Mesenteric fat pad (tissue), 1 donor: ENCODE data around the gene FOXC1. TPM values are rescaled to one million over a fixed set of nuclear protein-coding genes. Genes with fewer than 3 reads are reported as not detected.
A peak's percentile ranks its signal among the peaks of the same experiment; 100 is the strongest.

Experiments used
- DNase-seq: peaks from one replicate; pipeline ENCODE4 v3.0.0-alpha.2; 2020; ENCODE audit warnings: low spot score
- total RNA-seq: library from RNA; stranded (reverse); fragmentation: NEBNext Ultra II Directional; extraction: Animal tissue kit (Norgen Biotek cat#: 25700); gene quantifications from one replicate; pipeline ENCODE4 v1.2.1, GENCODE V29; 2021
- donor health status: DM: yes; HTN: yes; CAD: no.

Gene FOXC1
- total RNA-seq, 1 donor from 2014 or later, result 7.6 TPM

DNA sequence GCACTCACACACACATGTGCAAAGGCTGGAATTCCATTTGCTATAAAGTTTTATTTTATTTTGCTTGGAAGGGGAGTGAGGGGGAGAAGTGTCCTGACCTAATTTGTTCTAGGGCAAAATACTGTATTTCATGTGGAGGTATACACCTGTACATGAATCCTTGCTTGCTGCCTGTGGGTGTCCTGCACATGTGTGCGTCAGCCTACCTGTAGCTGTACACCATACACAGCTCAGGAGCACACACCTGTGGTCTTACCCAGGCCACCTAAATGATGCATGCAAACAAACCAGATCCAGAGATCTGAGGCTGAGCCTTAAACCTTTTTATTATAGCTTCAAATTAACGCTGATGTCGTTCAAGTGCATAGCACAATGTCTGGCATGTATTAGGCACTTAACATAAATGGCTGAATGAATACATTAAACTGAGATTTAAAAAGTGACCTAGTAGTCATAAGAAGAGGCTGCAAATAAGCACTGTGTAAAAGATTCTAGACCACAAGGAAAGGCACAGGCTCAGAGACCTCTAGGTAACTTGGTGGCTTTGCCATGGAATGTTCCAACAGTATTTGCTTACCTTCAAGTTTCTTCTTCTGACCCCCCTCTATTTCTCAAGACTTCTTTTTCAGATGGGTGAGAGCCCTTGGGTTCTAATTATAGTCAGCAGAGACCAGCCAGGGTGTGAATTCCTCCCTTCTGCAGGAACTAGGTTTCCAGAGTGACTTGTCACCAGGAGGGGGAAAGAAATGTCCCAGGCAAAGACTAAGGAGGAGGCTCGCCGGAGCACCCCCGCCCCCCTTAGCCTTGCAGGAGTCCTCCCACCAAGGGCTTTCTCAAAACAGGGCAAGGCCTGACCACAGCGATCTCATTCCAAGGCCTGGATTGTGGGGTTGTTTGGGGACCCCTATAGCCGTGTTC is 13.4 kb downstream of the FOXC1 start:
- DNase-seq, result peak; percentile 45

- no peak for DNase-seq
Observed at GRCh38 chr6:1623769-1624057, 14.0 kb downstream of the FOXC1 start.

DNA sequence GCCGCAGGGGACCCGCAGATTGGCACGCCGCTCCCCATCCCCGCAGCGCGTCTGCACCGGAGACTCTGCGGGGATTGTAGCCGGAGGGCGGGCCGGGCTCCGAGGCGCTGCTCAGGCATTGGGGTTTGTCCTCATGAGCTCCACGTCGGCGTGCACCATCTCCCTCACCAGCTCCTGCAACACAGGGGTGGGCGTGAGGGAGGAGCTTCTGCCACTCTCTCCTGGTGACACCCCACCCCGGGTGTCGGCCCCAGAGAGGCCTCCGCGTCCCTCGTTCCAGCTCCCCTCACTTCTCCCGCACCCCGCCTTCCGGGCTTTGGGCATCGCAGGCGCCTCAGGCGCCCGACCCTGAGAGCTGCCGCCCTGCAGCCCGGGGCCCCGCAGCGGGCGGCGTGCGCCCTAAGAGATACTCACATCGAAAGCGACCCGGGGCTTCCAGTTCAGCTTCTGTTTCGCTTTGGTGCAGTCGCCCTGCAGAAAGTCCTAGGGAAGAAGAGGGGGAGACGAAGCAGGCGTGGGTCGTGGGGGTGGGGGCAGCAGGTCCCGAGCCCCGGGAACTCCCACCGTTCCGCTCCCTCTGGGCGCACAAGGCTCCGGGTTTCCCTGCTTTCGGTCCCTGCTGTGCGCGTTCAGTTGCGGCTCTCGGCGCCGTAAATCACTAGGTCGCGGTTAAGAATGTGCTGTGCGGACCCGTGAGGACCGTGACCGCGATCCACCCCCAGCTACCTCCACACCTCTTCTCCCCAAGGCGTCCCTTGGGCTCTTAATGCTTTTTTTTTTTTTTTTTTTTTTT is 14.5 kb downstream of the FOXC1 start:
- DNase-seq, result no peak

- DNase-seq, result no peak
Observed at GRCh38 chr6:1624851-1625781, 15.4 kb downstream of the FOXC1 start.

DNA sequence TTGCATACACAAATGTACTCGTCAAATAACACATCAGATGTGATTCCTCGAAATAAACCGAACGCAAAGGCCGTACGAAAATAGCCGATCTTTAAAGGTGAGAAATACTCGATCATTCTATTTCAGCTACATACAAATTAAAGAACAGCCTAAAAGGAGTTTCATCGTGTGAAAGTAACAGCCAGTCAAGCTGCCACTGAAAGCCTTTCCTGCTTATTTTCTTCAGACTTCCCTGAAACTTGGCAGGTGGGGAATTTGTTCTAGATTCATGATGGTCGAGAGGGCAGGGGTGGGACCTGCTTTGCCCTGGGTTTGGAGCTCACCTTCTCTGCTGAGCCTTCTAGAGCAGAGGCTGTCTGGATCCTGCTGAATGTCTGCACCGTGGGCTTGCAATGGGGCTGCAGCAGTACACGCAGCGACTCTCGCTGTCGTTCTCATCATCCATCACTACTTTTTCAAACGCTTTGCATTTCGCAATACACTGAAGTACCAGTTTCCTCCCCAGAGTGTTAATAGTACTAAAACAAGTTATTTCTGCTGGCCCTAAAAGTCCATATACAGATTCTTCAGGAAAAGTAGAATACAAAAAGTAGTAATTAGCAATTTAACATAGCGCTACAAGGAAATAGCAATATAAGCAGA is 16.2 kb downstream of the FOXC1 start:
- DNase-seq, result no peak

DNA sequence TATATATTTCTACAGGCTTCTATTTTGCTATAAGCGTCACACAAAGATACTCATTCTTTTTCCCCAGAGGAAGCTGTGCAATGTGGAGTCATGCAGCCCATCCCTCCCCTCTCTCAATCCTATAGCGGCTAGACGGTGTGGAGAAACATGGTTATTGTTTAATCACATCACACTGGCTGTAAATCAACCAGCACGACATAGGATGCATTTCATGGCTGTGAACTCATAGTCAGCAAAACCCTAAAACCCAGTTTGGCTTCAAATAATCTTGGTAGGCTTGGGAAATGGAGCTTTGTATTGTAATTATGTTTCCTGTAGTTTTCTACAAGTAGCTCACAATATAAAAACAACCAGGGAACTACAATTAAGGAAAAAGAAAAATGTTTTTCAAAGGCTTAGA is 16.8 kb downstream of the FOXC1 start:
- DNase-seq, result no peak

DNA sequence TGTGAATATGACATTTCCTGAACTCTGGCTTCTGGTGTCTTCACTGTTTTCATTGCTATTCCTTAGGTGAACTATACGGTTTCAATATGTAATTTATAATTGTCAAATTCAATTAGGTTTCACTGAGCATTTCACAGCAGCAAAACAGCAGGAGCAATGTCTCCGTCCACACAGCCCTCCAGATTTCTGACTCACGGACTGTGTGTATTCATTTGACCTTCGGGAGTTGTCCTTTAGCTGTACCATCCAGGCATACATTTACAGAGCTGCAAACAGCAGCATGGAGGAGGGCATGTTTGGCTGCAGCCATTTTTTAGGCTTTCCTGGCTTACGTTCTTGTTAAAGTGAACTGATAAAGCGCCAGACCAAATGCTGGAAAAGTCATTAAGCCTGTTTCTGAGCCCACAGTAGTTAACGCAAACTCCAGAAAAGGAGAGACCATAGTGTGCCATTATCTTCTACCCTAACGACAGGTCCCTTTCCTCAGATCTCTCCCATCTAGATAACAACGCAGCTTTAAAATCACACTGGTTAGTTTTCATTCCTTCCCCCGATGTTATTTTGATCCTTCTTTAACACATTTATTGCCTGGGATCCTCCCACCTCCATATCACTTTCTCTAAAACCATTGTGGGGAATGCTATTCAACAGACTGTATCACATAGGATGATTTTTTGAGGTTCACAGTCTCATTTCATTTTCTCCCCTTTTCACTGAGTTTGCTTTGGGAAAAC is 18.3 kb downstream of the FOXC1 start:
- peak; percentile 45 for DNase-seq

DNA sequence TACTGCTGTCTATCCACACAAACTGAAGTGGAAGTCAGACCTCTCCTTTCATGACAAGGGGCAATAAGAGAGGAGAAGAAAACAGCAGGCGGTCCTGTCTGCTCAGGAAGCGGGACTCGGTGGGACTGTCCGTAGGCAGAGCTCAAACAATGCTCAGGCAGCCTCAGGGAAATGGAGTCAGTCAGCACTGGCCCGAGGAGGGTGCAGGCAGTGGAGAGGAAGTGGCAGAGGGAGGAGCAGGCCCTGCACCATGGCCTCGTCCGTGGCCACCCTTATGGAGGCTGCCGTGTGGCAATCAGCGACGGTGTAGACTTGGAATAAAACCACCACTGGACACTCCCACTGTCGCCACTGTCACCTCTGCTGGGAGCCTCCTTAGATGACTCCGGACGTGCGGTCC is 19.6 kb downstream of the FOXC1 start:
- DNase-seq, result peak; percentile 68

DNA sequence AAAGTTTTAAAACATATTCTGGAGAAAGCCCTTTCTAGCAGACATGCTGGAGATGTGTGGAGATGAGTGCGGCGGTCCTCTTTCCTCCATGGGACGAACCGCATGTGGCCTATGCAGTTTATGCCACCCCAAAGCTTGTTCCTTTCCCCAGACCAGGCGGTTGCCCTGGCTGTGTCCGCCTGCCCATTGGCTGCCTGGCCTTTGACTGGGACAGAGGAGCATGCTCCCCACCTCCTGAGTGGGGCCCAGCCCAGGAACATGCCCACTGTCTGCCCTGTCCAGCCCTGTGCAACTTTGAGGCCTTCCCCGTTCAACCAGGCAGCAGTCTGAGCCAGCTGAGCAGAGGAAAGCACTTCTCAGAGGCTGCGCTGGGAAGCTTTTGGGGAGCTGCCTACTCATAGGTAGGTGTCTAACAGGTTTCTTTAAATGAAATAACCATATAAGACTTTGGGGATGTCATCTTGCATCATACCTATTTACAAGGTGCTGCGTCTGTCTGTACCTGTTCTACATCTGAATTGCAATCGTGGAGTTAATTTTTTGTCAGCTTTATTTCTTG is 20.6 kb downstream of the FOXC1 start:
- DNase-seq, result peak; percentile 82

DNA sequence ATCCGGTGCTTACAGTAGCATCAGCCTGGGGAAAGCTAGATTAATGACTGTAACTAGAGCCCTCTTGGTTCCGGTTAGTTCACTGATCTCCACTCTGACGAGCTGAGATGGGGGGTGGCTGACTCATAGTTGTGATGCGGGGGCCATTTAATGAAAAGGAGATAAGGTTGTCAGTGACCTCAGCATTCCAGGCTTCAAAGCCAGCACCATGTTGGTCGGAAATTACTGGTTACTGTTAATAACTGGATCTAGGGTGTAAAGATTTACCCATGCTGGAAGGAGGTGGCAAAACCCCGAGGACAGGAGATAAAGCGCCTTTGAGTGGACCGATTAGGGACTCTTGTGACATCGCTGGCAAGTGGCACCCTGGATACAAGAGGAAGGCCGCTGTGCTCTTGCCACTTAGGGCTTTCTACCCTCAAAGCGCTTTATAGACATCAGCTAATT is 21.1 kb downstream of the FOXC1 start:
- no peak for DNase-seq

DNA sequence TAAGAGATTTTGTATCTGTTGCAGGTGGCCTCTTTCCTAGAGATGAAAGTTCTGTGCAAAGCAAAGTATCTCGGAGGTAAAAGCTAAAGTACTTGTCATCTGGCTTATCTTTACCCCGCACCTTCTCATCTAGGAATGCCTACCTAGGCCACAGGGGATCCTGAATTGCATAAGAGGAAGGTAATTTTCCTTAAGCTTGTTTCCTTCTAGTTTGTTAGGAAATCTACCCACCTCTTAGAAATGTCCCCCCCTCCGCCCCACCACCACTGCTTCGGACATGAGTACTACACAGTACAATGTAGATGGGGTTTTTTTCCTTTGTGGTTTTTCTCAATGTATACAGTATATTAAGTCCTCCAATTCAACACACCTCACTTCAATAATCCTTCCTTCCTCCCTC is 21.5 kb downstream of the FOXC1 start:
- no peak for DNase-seq

DNA sequence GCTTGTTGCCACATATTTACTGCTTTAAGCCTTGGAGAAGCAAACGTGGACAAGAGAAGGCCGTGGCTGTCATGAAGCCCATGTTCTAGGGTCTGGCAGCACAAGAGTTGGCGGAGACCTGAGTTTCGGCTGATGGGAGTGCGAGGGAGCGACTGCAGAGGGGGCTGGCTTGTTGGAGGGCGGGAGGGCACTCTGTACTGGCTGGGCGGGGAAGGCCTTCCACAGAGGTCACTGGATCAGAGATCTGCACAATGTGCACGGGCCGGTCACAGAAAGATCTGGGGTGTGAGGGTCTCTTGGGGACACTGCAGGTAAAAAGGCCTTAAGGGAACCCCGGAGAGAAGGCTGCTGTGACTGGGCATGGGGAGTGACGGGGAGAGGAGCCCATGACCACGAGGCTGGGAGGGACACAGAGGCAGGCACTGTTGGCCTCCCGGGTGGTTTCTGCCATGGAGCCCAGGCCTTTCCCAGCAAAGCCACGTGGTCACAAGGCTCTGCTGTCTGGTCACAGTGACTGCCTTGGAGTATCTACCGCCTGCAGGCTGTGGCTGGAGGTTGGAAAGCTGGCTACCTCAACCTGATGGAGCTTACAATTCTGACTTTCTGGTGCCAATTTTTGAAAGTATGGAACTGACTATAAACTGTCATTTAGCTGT is 23.8 kb downstream of the FOXC1 start:
- no peak for DNase-seq

GRCh38 chr6:1634081-1634480 is 24.4 kb downstream of the FOXC1 start:
- DNase-seq, result no peak

GRCh38 chr6:1635305-1636010 is 25.7 kb downstream of the FOXC1 start:
- peak; percentile 74 for DNase-seq

DNA sequence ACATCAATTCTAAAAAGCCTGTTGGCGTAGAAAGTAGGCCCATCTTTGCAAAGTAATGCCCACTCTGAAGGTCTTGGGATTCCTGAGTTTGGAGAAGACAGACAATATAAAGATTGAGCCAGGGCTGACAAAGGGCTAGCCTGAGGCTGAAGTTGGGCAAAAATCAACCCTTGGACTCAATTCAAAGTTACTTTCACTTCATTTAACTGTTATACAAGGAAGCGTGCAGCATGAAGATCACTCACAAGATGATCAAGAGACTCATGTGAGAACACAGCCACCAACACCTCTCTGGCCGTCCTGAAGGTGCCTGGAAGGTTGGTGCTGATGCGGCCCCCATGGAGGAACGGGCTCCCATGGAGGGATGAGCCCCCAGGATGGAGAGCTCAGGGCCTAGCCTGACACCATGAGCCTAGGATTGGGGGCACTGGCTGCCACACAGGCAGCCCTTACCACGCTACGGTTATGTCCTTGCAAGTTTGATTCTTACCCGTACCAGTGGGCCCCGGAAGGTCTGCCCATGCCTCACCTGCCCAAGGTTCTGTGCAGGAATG is 26.6 kb downstream of the FOXC1 start:
- peak; percentile 74 for DNase-seq

DNA sequence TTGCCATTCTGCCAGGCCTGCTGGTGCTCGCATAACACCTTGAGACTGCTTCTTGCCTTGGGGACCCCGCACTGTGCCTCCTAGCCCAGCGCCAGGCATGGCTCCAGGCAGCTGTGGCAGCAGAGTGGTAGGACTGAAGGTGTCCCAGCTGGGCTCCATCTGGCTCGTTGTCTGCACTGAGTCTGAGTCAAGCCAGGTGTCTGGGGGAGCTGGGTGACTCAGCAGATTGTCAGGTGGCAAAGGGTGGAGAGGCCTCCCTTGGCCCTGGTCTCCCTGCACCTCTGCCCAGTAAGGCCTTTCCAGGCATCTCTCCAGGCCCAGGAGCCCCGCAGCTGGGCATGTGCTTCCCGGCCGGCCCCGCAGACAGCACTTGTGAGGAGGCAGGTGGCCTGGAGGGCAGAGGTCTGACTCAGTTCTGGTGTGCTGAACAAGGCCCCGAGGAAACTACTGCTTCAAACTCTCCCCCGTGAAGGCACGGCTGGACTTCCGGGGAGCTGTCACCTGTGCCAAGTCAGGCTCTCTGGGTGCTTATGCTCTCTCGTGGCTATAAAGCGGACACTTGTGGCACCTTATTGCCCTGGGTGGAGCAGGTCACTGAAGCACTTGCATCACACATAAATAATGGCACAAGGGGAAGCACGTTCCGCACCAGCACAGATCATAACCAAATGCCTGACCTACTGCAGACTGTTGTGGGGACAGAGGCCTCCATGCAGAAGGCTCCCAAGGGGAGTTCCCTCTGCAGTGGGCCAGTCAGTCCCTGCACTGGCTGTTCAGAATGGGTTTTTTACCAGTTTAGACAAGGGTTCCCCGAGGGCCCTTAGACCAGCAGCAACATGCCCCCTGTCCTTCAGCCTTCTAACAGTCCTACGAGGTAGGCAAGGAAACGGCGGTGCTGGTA is 27.5 kb downstream of the FOXC1 start:
- peak; percentile 80 for DNase-seq

DNA sequence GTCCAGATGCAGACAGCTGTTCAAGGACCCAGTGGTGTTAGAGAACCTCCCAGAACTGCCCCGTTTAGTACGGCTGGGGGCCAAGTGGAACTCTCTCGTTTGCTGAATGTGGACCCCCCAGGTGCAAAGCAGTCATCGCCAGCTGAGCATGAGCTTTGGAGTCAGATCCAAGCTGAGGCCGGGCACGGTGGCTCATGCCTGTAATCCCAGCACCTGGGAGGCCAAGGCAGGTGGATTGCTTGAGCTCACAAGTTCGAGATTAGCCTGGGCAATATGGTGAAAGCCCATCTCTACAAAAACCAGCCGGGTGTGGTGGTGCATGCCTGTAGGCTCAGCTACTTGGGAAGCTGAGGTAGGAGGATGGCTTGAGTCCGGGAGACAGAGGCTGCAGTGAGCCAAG is 29.7 kb downstream of the FOXC1 start:
- no peak for DNase-seq
